Peyer's patch (tissue), 4 donors: Measurements from ENCODE around the gene CCT8. TPM values are rescaled to one million over a fixed set of nuclear protein-coding genes. Genes with fewer than 3 reads are reported as not detected.

ENCODE experiments used
- DNase-seq, 3 donors: peaks; one replicate each; pipeline ENCODE4 v3.0.0-alpha.2; 2017 to 2019
- H3K27ac ChIP-seq, 4 donors: fragments of 200-600 bp; sonication (generic); one replicate each; pipeline ENCODE4 v1.5.1; 2016 to 2019
- H3K27me3 ChIP-seq, 2 donors: fragments of 200-600 bp; sonication (generic); one replicate each; pipeline ENCODE4 v1.5.1; 2019
- H3K36me3 ChIP-seq, 3 donors: fragments of 200-600 bp; sonication (generic); one replicate each; pipeline ENCODE4 v1.5.1; 2016 to 2019
- H3K4me1 ChIP-seq, 4 donors: fragments of 200-600 bp; sonication (generic); one replicate each; pipeline ENCODE4 v1.5.1; 2016 to 2019
- H3K4me3 ChIP-seq, 4 donors: fragments of 200-600 bp; sonication (generic); 1 replicate in 3 of 4; 2 replicates in 1 of 4; pipeline ENCODE4 v1.5.1; 2016 to 2019; ENCODE audit warnings: mild to moderate bottlenecking in 1 of 4
- H3K9me3 ChIP-seq, 4 donors: fragments of 200-600 bp; sonication (generic); one replicate each; pipeline ENCODE4 v1.5.1; 2016 to 2019; ENCODE audit warnings: mild to moderate bottlenecking in 1 of 4
- CTCF ChIP-seq, 6 experiments: fragments of 450-650 bp in 4 of 6; fragments of 200-600 bp in 2 of 6; sonication (generic) in 1 of 6; IDR thresholded peaks; one replicate each; pipeline ENCODE4 v1.5.1; 2017 to 2019; ENCODE audit warnings: antibody characterized with exemption in 6 of 6, mild to moderate bottlenecking in 3 of 6, moderate library complexity in 1 of 6
- POLR2A ChIP-seq, 2 donors: fragments of 450-650 bp; IDR thresholded peaks; one replicate each; pipeline ENCODE4 v1.5.1; 2017; ENCODE audit warnings: antibody characterized with exemption in 2 of 2, mild to moderate bottlenecking in 2 of 2, moderate library complexity in 2 of 2
- total RNA-seq, 4 donors: library from RNA; depleted of rRNA; stranded (reverse); fragments of >200 nt; gene quantifications; one replicate each; pipeline ENCODE4 v1.1.0, GENCODE V29; 2016

The CCT8 gene
- total RNA-seq, 4 donors from 2014 or later = 53.7 to 93.3 (median 76.1) TPM

- no peak overlapping the region for H3K4me3 ChIP-seq
- H3K27ac ChIP-seq = peak overlapping the region in 3 of 4 donors; percentile 6 to 41 (median 29)
- peak in 1 of 3 donors; percentile 52 for DNase-seq
- H3K4me1 ChIP-seq = peaks cover 0 to 12% (median 2%) of the 10 kb centered on the region in 4 donors
- TF ChIP-seq POLR2A (IDR thresholded peaks at IDR 0.05) = no peak
- no peak for TF ChIP-seq CTCF (IDR thresholded peaks at IDR 0.05)
- H3K9me3 ChIP-seq = no peaks in the 10 kb centered on the region
- H3K27me3 ChIP-seq = no peaks in the 10 kb centered on the region
- H3K36me3 ChIP-seq = no peaks in the 10 kb centered on the region
Observed at GRCh38 chr21:29092102-29092959, 18.9 kb upstream of the CCT8 start.

- no peaks in the 10 kb centered on the region for H3K27me3 ChIP-seq
- no peak overlapping the region for H3K4me3 ChIP-seq
- no peak for DNase-seq
- TF ChIP-seq CTCF (IDR thresholded peaks at IDR 0.05) = no peak
- TF ChIP-seq POLR2A (IDR thresholded peaks at IDR 0.05) = no peak
- H3K9me3 ChIP-seq = no peaks in the 10 kb centered on the region
- no peaks in the 10 kb centered on the region for H3K36me3 ChIP-seq
- H3K4me1 ChIP-seq = peaks cover 0 to 4% (median 1%) of the 10 kb centered on the region in 4 donors
- H3K27ac ChIP-seq = no peak overlapping the region
Observed at GRCh38 chr21:29091033-29091432, 17.6 kb upstream of the CCT8 start.

GRCh38 chr21:29085106-29085752 is 11.8 kb upstream of the CCT8 start:
- H3K4me1 ChIP-seq = no peaks in the 10 kb centered on the region
- no peak for DNase-seq
- no peaks in the 10 kb centered on the region for H3K9me3 ChIP-seq
- H3K4me3 ChIP-seq = no peak overlapping the region
- no peak overlapping the region for H3K27ac ChIP-seq
- H3K36me3 ChIP-seq = no peaks in the 10 kb centered on the region
- TF ChIP-seq POLR2A (IDR thresholded peaks at IDR 0.05) (no peak), CTCF (IDR thresholded peaks at IDR 0.05) (no peak)
- H3K27me3 ChIP-seq = no peaks in the 10 kb centered on the region

GRCh38 chr21:29084372-29084771 is 10.9 kb upstream of the CCT8 start:
- H3K4me1 ChIP-seq = peaks cover 0 to 3% (median 0%) of the 10 kb centered on the region in 4 donors
- DNase-seq = no peak
- no peak overlapping the region for H3K27ac ChIP-seq
- H3K27me3 ChIP-seq = no peaks in the 10 kb centered on the region
- H3K36me3 ChIP-seq = no peaks in the 10 kb centered on the region
- no peak overlapping the region for H3K4me3 ChIP-seq
- H3K9me3 ChIP-seq = no peaks in the 10 kb centered on the region
- TF ChIP-seq CTCF (IDR thresholded peaks at IDR 0.05) = no peak
- no peak for TF ChIP-seq POLR2A (IDR thresholded peaks at IDR 0.05)

GRCh38 chr21:29083306-29083705 is 9.9 kb upstream of the CCT8 start:
- Histone ChIP-seq H3K4me3 (no peak overlapping the region), H3K27ac (no peak overlapping the region), H3K36me3 (no peaks in the 10 kb centered on the region), H3K27me3 (no peaks in the 10 kb centered on the region), H3K4me1 (peaks cover 0 to 4% (median 0%) of the 10 kb centered on the region in 4 donors), H3K9me3 (no peaks in the 10 kb centered on the region)
- DNase-seq = no peak
- TF ChIP-seq POLR2A (IDR thresholded peaks at IDR 0.05) = no peak
- TF ChIP-seq CTCF (IDR thresholded peaks at IDR 0.05) = no peak
